Measurements from ENCODE around the gene PRKCZ.

- no peak for TF ChIP-seq CTCF (conservative IDR thresholded peaks at IDR 0.05; ENCODE audit: low read depth, low read length)
- TF ChIP-seq EZH2phosphoT487 (IDR thresholded peaks at IDR 0.05; ENCODE audit: borderline replicate concordance, low read length): no peak
Observed at GRCh38 chr1:2101531-2101930, 51.3 kb downstream of the PRKCZ start.

Data from PC-3 (cell line).